HepG2 (cell line): Measurements from ENCODE around the gene OSBPL8. TPM values are rescaled to one million over a fixed set of nuclear protein-coding genes. Genes with fewer than 3 reads are reported as not detected.

ENCODE experiments used
- ATAC-seq: fragments of 200-7000 bp; cut with Tn5 transposase; 3 replicates; pipeline ENCODE4 v1.9.1; 2020; ENCODE audit warnings: mild to moderate bottlenecking, moderate library complexity
- BruUV-seq: library from RNA; stranded (reverse); fragments of 400-500 nt; replicated peaks from 2 replicates; lab custom pipeline; 2021; lab: Mats Ljungman, UMichigan
- CTCF ChIA-PET: fragments of 300-600 bp; formaldehyde crosslinking; extraction: SDS; loops from one replicate; lab custom pipeline; 2021; ENCODE audit warnings: low total read pairs, inconsistent platforms, low intra/inter-chr PET ratio; lab: Yijun Ruan, JAX
- POLR2A ChIA-PET: fragments of 350-600 bp; sonication (Branson Sonifier 250); formaldehyde crosslinking; loops from one replicate; lab custom pipeline; 2020; ENCODE audit warnings: antibody characterized with exemption, inconsistent platforms; lab: Yijun Ruan, JAX
- DNase-seq: peaks from one replicate; pipeline ENCODE4 v3.0.0-alpha.2; 2015; ENCODE audit warnings: low spot score
- FAIRE-seq: peaks from 3 replicates; lab custom pipeline; 2011; peaks lifted over from hg19 to GRCh38; lab: Jason Lieb, UNC
- H2AFZ ChIP-seq: one replicate; pipeline ENCODE4 v1.6.1; 2011; ENCODE audit warnings: low read length, inconsistent platforms
- H3K27ac ChIP-seq: fragments of 300-600 bp; 3 replicates; pipeline ENCODE4 v1.8.0; 2011; ENCODE audit warnings: mixed run types, mild to moderate bottlenecking, mixed read lengths, low read length, inconsistent platforms; ENCODE audit not compliant: insufficient read depth; ENCODE audit errors: extremely low read length
- H3K27me3 ChIP-seq, 2 experiments: fragments of 200-600 bp in 1 of 2; 2 replicates in 1 of 2; 3 replicates in 1 of 2; pipeline versions ENCODE4 v1.6.0 to v1.8.0; 2011; ENCODE audit warnings: low read length in 2 of 2, mild to moderate bottlenecking in 2 of 2, moderate library complexity in 2 of 2, inconsistent platforms in 1 of 2; ENCODE audit not compliant: insufficient read depth in 2 of 2, control insufficient read depth in 1 of 2
- H3K36me3 ChIP-seq, 2 experiments: fragments of 200-600 bp in 1 of 2; replicated peaks in 1 of 2; 2 replicates in 1 of 2; 3 replicates in 1 of 2; pipeline versions ENCODE4 v1.5.1 to v1.8.0; 2011; ENCODE audit warnings: low read length in 2 of 2, inconsistent platforms in 1 of 2; ENCODE audit not compliant: insufficient read depth in 2 of 2, control insufficient read depth in 1 of 2
- H3K4me1 ChIP-seq: 2 replicates; pipeline ENCODE4 v1.5.1; 2012; ENCODE audit warnings: low read length, inconsistent platforms; ENCODE audit not compliant: insufficient read depth
- H3K4me2 ChIP-seq: 2 replicates; pipeline ENCODE4 v1.6.0; 2011; ENCODE audit warnings: low read depth, low read length, inconsistent platforms
- H3K4me3 ChIP-seq, 3 experiments: fragments of 200-600 bp in 1 of 3; sonication (generic), shearing (Covaris generic) in 1 of 3; replicated peaks in 1 of 3; 2 replicates each; pipeline ENCODE4 v1.5.1; 2011 to 2016; ENCODE audit warnings: low read length in 3 of 3, inconsistent platforms in 2 of 3, low read depth in 2 of 3, mild to moderate bottlenecking in 2 of 3, control low read depth in 1 of 3, mixed read lengths in 1 of 3; ENCODE audit not compliant: insufficient read depth in 1 of 3
- H3K79me2 ChIP-seq: one replicate; pipeline ENCODE4 v1.6.1; 2011; ENCODE audit warnings: low read length, inconsistent platforms; ENCODE audit not compliant: insufficient read depth
- H3K9ac ChIP-seq: 2 replicates; pipeline ENCODE4 v1.6.0; 2011; ENCODE audit warnings: mild to moderate bottlenecking, low read depth, low read length, inconsistent platforms; ENCODE audit not compliant: insufficient read depth
- H3K9me3 ChIP-seq: 2 replicates; pipeline ENCODE4 v1.5.1; 2012; ENCODE audit warnings: mild to moderate bottlenecking, low read length
- H4K20me1 ChIP-seq: 2 replicates; pipeline ENCODE4 v1.6.0; 2011; ENCODE audit warnings: inconsistent platforms, mild to moderate bottlenecking, low read length, moderate library complexity; ENCODE audit not compliant: insufficient read depth
- ELF3 ChIP-seq: IDR thresholded peaks from 2 replicates; pipeline ENCODE4 v1.6.1; 2016; ENCODE audit warnings: missing genetic modification reagents, missing compliant biosample characterization
- KDM3A ChIP-seq: IDR thresholded peaks from 2 replicates; pipeline ENCODE4 v1.6.1; 2018; ENCODE audit warnings: low read depth, missing compliant biosample characterization
- SYNCRIP ChIP-seq: fragments of 200-400 bp; formaldehyde crosslinking; IDR thresholded peaks from 2 replicates; pipeline ENCODE4 v1.6.1; 2018; ENCODE audit warnings: mild to moderate bottlenecking, low read depth, low read length; ENCODE audit not compliant: insufficient read depth
- ZFP37 ChIP-seq: sonication (generic); formaldehyde crosslinking; IDR thresholded peaks from 2 replicates; pipeline ENCODE4 v1.4.0; 2020; ENCODE audit warnings: missing genetic modification reagents, borderline replicate concordance
- WGBS: methylation state at CpG from one replicate; pipeline ENCODE4 v1.1.6; 2017; ENCODE audit warnings: low lambda C conversion rate; 5-methylcytosine and 5-hydroxymethylcytosine counted together
- in situ Hi-C: cut with HindIII; loops from 2 replicates; pipeline ENCODE4 v1.10.0; 2017; ENCODE audit warnings: low pct_unique_long_range_greater_than_20kb; ENCODE audit not compliant: extremely low pct_ligation_motif_present
- intact Hi-C: fragments of 100-400 bp; cut with micrococcal nuclease; formaldehyde crosslinking; loops from one replicate; pipeline ENCODE4 v1.10.0; 2022; ENCODE audit not compliant: unreplicated experiment
- polyA plus RNA-seq, 8 experiments: library from polyadenylated mRNA; depleted of rRNA in 3 of 8; stranded (reverse) in 7 of 8; unstranded in 1 of 8; fragments of >200 nt; fragmentation: Illumina TruSeq in 4 of 8; extraction: Trizol in 4 of 8; gene quantifications; 2 replicates each; pipeline versions ENCODE4 v1.2.1 to v1.2.3, GENCODE V29; 2011 to 2016; ENCODE audit warnings: low read depth in 4 of 8, missing spikeins in 1 of 8, mixed read lengths in 1 of 8; ENCODE audit not compliant: insufficient read depth in 1 of 8
- total RNA-seq, 5 experiments: library from RNA; depleted of rRNA; stranded (reverse); fragments of >200 nt; fragmentation: Illumina TruSeq; extraction: Trizol; gene quantifications; 2 replicates each; pipeline ENCODE4 v1.2.3, GENCODE V29; 2016; ENCODE audit warnings: low read depth in 1 of 5
- TF ChIP-seq, protein P1 (sequence below): sonication (generic); formaldehyde crosslinking; IDR thresholded peaks from 2 replicates; pipeline ENCODE4 v1.4.0; 2020; ENCODE audit warnings: missing genetic modification reagents, borderline replicate concordance
- TF ChIP-seq, protein P2 (sequence below): IDR thresholded peaks from 2 replicates; pipeline ENCODE4 v1.6.1; 2016; ENCODE audit warnings: control low read depth
- TF ChIP-seq, protein P3 (sequence below): sonication (generic); formaldehyde crosslinking; conservative IDR thresholded peaks from 2 replicates; pipeline ENCODE4 v1.8.1; 2023; ENCODE audit warnings: missing genetic modification reagents
- TF ChIP-seq, protein P4 (sequence below), 2 experiments: fragments of 450-650 bp in 1 of 2; sonication (generic) in 1 of 2; formaldehyde crosslinking in 1 of 2; IDR thresholded peaks; 2 replicates each; pipeline versions ENCODE4 v1.6.1 to v1.8.0; 2016 to 2022; ENCODE audit warnings: antibody characterized with exemption in 1 of 2, mild to moderate bottlenecking in 1 of 2, missing genetic modification reagents in 1 of 2

The OSBPL8 gene
- total and polyA plus RNA-seq, 2 of the 13 experiments (the other 11 are each of a cell fraction or from before 2014, with no cell fraction given), result 11.0 to 33.9 TPM

DNA sequence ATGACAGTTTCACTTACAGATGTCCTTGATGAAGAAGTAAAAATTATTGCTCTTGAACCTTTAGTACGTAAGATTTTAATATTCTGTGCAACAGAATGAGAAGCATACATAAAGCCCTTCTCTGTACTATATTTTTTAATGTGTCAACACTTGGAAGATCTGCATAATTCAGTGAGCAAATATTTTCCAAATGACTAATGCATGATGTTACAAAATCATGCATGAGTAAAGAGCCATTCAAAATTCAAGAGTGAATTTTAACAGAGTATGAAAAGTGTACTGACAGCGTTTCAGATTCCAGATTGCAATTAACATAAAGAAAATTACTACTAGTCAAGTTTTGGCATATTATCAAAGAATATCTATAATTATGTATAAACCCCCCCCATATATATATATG is 110.0 kb downstream of the OSBPL8 start:
- Histone ChIP-seq H3K9ac (no peak overlapping the region), H3K9me3 (no peaks in the 10 kb centered on the region), H3K36me3 (peaks cover 0 to 9% of the 10 kb centered on the region in 2 experiments; a peak in 1 of 5 replicates), H4K20me1 (no peaks in the 10 kb centered on the region), H3K79me2 (no peaks in the 10 kb centered on the region), H3K4me1 (peaks cover 12% of the 10 kb centered on the region), H2AFZ (no peak overlapping the region), H3K4me2 (no peak overlapping the region), H3K27me3 (no peaks in the 10 kb centered on the region), H3K4me3 (no peak overlapping the region), H3K27ac (no peak overlapping the region)
- no peak for ATAC-seq
- in situ Hi-C loops (no loop called here), intact Hi-C loops (no loop called here)
- 91% methylated on average over 2 of the region's 2 CpGs for WGBS
- DNase-seq, result no peak
- no peak for FAIRE-seq
- no TSS peak for BruUV-seq
- POLR2A ChIA-PET, result no interaction called here
- CTCF ChIA-PET, result no interaction called here
- TF ChIP-seq, protein P1, sequence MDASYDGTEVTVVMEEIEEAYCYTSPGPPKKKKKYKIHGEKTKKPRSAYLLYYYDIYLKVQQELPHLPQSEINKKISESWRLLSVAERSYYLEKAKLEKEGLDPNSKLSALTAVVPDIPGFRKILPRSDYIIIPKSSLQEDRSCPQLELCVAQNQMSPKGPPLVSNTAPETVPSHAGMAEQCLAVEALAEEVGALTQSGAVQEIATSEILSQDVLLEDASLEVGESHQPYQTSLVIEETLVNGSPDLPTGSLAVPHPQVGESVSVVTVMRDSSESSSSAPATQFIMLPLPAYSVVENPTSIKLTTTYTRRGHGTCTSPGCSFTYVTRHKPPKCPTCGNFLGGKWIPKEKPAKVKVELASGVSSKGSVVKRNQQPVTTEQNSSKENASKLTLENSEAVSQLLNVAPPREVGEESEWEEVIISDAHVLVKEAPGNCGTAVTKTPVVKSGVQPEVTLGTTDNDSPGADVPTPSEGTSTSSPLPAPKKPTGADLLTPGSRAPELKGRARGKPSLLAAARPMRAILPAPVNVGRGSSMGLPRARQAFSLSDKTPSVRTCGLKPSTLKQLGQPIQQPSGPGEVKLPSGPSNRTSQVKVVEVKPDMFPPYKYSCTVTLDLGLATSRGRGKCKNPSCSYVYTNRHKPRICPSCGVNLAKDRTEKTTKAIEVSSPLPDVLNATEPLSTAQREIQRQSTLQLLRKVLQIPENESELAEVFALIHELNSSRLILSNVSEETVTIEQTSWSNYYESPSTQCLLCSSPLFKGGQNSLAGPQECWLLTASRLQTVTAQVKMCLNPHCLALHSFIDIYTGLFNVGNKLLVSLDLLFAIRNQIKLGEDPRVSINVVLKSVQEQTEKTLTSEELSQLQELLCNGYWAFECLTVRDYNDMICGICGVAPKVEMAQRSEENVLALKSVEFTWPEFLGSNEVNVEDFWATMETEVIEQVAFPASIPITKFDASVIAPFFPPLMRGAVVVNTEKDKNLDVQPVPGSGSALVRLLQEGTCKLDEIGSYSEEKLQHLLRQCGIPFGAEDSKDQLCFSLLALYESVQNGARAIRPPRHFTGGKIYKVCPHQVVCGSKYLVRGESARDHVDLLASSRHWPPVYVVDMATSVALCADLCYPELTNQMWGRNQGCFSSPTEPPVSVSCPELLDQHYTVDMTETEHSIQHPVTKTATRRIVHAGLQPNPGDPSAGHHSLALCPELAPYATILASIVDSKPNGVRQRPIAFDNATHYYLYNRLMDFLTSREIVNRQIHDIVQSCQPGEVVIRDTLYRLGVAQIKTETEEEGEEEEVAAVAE (CRISPR knock-in tag), result no peak
- TF ChIP-seq ELF3 (CRISPR knock-in tag) (no peak), KDM3A (CRISPR knock-in tag) (no peak), SYNCRIP (no peak), ZFP37 (CRISPR knock-in tag) (no peak)
- TF ChIP-seq, protein P2, sequence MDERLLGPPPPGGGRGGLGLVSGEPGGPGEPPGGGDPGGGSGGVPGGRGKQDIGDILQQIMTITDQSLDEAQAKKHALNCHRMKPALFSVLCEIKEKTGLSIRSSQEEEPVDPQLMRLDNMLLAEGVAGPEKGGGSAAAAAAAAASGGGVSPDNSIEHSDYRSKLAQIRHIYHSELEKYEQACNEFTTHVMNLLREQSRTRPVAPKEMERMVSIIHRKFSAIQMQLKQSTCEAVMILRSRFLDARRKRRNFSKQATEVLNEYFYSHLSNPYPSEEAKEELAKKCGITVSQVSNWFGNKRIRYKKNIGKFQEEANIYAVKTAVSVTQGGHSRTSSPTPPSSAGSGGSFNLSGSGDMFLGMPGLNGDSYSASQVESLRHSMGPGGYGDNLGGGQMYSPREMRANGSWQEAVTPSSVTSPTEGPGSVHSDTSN (CRISPR knock-in tag), result no peak
- TF ChIP-seq, protein P3, sequence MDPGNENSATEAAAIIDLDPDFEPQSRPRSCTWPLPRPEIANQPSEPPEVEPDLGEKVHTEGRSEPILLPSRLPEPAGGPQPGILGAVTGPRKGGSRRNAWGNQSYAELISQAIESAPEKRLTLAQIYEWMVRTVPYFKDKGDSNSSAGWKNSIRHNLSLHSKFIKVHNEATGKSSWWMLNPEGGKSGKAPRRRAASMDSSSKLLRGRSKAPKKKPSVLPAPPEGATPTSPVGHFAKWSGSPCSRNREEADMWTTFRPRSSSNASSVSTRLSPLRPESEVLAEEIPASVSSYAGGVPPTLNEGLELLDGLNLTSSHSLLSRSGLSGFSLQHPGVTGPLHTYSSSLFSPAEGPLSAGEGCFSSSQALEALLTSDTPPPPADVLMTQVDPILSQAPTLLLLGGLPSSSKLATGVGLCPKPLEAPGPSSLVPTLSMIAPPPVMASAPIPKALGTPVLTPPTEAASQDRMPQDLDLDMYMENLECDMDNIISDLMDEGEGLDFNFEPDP (CRISPR knock-in tag), result no peak
- TF ChIP-seq, protein P4, sequence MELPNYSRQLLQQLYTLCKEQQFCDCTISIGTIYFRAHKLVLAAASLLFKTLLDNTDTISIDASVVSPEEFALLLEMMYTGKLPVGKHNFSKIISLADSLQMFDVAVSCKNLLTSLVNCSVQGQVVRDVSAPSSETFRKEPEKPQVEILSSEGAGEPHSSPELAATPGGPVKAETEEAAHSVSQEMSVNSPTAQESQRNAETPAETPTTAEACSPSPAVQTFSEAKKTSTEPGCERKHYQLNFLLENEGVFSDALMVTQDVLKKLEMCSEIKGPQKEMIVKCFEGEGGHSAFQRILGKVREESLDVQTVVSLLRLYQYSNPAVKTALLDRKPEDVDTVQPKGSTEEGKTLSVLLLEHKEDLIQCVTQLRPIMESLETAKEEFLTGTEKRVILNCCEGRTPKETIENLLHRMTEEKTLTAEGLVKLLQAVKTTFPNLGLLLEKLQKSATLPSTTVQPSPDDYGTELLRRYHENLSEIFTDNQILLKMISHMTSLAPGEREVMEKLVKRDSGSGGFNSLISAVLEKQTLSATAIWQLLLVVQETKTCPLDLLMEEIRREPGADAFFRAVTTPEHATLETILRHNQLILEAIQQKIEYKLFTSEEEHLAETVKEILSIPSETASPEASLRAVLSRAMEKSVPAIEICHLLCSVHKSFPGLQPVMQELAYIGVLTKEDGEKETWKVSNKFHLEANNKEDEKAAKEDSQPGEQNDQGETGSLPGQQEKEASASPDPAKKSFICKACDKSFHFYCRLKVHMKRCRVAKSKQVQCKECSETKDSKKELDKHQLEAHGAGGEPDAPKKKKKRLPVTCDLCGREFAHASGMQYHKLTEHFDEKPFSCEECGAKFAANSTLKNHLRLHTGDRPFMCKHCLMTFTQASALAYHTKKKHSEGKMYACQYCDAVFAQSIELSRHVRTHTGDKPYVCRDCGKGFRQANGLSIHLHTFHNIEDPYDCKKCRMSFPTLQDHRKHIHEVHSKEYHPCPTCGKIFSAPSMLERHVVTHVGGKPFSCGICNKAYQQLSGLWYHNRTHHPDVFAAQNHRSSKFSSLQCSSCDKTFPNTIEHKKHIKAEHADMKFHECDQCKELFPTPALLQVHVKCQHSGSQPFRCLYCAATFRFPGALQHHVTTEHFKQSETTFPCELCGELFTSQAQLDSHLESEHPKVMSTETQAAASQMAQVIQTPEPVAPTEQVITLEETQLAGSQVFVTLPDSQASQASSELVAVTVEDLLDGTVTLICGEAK (IDR thresholded peaks at IDR 0.05), result no peak
- TF ChIP-seq, protein P4 (CRISPR knock-in tag; IDR thresholded peaks at IDR 0.05), result no peak
